Activated CD4-positive, alpha-beta memory T cell treated with anti-CD3 and anti-CD28 coated beads, Interleukin-2, amount 10 ng/mL, durations not matched to agents 7 days and 5 days (primary cell): Measurements from ENCODE around the gene CELF2. TPM values are rescaled to one million over a fixed set of nuclear protein-coding genes. Genes with fewer than 3 reads are reported as not detected.

Source experiments
- CTCF ChIA-PET: fragments of 350-600 bp; sonication (Branson Sonifier 250); formaldehyde crosslinking; loops from one replicate; lab custom pipeline; 2021; ENCODE audit warnings: antibody characterized with exemption, inconsistent platforms; lab: Charles Lee
- POLR2A ChIA-PET: fragments of 350-600 bp; sonication (Branson Sonifier 250); formaldehyde crosslinking; loops from one replicate; lab custom pipeline; 2021; ENCODE audit warnings: antibody characterized with exemption; lab: Charles Lee
- DNase-seq: peaks from one replicate; pipeline ENCODE4 v3.0.0-alpha.2; 2020
- H3K27ac Mint-ChIP-seq: one replicate; pipeline ENCODE4 v1.8.0; 2021; ENCODE audit warnings: mild to moderate bottlenecking, mixed read lengths
- H3K27me3 Mint-ChIP-seq: one replicate; pipeline ENCODE4 v1.8.0; 2021; ENCODE audit warnings: mixed read lengths
- H3K36me3 Mint-ChIP-seq: one replicate; pipeline ENCODE4 v1.8.0; 2021; ENCODE audit warnings: low read depth, mixed read lengths
- H3K4me1 Mint-ChIP-seq: one replicate; pipeline ENCODE4 v1.8.0; 2021; ENCODE audit warnings: mixed read lengths
- H3K4me3 Mint-ChIP-seq: one replicate; pipeline ENCODE4 v1.8.0; 2021; ENCODE audit warnings: mild to moderate bottlenecking, mixed read lengths
- H3K9me3 Mint-ChIP-seq: one replicate; pipeline ENCODE4 v1.8.0; 2021; ENCODE audit warnings: mixed read lengths
- total RNA-seq, 2 experiments: library from RNA; stranded (reverse); gene quantifications; one replicate each; pipeline ENCODE4 v1.2.3, GENCODE V29; 2021

The CELF2 gene
- total RNA-seq, 2 experiments from 2014 or later, result 209 to 213 TPM

- Mint-ChIP-seq H3K4me3 (no peak overlapping the region), H3K36me3 (no peaks in the 10 kb centered on the region), H3K27ac (no peak overlapping the region), H3K4me1 (no peaks in the 10 kb centered on the region), H3K9me3 (no peaks in the 10 kb centered on the region), H3K27me3 (peaks cover 12% of the 10 kb centered on the region)
- POLR2A ChIA-PET, result no interaction called here
- no peak for DNase-seq
- CTCF ChIA-PET, result no interaction called here
Observed at GRCh38 chr10:11085545-11085944, 67.9 kb downstream of the CELF2 start.

- ChIA-PET POLR2A (no interaction called here), CTCF (no interaction called here)
- Mint-ChIP-seq H3K36me3 (no peaks in the 10 kb centered on the region), H3K27me3 (peaks cover 12% of the 10 kb centered on the region), H3K9me3 (no peaks in the 10 kb centered on the region), H3K4me3 (no peak overlapping the region), H3K27ac (no peak overlapping the region), H3K4me1 (peaks cover under 1% of the 10 kb centered on the region)
- DNase-seq, result no peak
Observed at GRCh38 chr10:11086177-11086840, 68.6 kb downstream of the CELF2 start.

- no peak for DNase-seq
- CTCF ChIA-PET, result no interaction called here
- Mint-ChIP-seq H3K27ac (no peak overlapping the region), H3K9me3 (no peaks in the 10 kb centered on the region), H3K36me3 (no peaks in the 10 kb centered on the region), H3K27me3 (peaks cover 10% of the 10 kb centered on the region), H3K4me3 (no peak overlapping the region), H3K4me1 (peaks cover 6% of the 10 kb centered on the region)
- POLR2A ChIA-PET, result no interaction called here
Observed at GRCh38 chr10:11087372-11087771, 69.7 kb downstream of the CELF2 start.

- Mint-ChIP-seq H3K9me3 (no peaks in the 10 kb centered on the region), H3K27me3 (peaks cover 7% of the 10 kb centered on the region), H3K36me3 (no peaks in the 10 kb centered on the region), H3K4me3 (no peak overlapping the region), H3K27ac (no peak overlapping the region), H3K4me1 (peaks cover 6% of the 10 kb centered on the region)
- POLR2A ChIA-PET, result no interaction called here
- CTCF ChIA-PET, result no interaction called here
- no peak for DNase-seq
Observed at GRCh38 chr10:11088709-11089108, 71.0 kb downstream of the CELF2 start.

GRCh38 chr10:11089272-11089671 is 71.6 kb downstream of the CELF2 start:
- H3K36me3 Mint-ChIP-seq, result no peaks in the 10 kb centered on the region
- H3K27ac Mint-ChIP-seq, result no peak overlapping the region
- POLR2A ChIA-PET, result no interaction called here
- DNase-seq, result no peak
- no peak overlapping the region for H3K4me3 Mint-ChIP-seq
- CTCF ChIA-PET, result no interaction called here
- peaks cover 6% of the 10 kb centered on the region for H3K4me1 Mint-ChIP-seq
- H3K9me3 Mint-ChIP-seq, result no peaks in the 10 kb centered on the region
- H3K27me3 Mint-ChIP-seq, result peaks cover 3% of the 10 kb centered on the region

GRCh38 chr10:11091517-11092102 is 73.9 kb downstream of the CELF2 start:
- POLR2A ChIA-PET, result no interaction called here
- CTCF ChIA-PET, result no interaction called here
- Mint-ChIP-seq H3K4me1 (peaks cover 6% of the 10 kb centered on the region), H3K36me3 (no peaks in the 10 kb centered on the region), H3K27ac (no peak overlapping the region), H3K9me3 (no peaks in the 10 kb centered on the region), H3K4me3 (no peak overlapping the region), H3K27me3 (peaks cover 11% of the 10 kb centered on the region)
- no peak for DNase-seq

GRCh38 chr10:11093771-11094736 is 76.4 kb downstream of the CELF2 start:
- DNase-seq, result no peak
- Mint-ChIP-seq H3K36me3 (no peaks in the 10 kb centered on the region), H3K27me3 (peaks cover 17% of the 10 kb centered on the region), H3K4me1 (peaks cover 6% of the 10 kb centered on the region), H3K27ac (no peak overlapping the region), H3K9me3 (no peaks in the 10 kb centered on the region), H3K4me3 (no peak overlapping the region)
- ChIA-PET CTCF (interaction anchor here (1.9 kb wide), 1 partner anchor 26 kb away, joined by 5 read pairs; no protein-coding TSS in a partner anchor), POLR2A (no interaction called here)

- no peaks in the 10 kb centered on the region for H3K9me3 Mint-ChIP-seq
- no peaks in the 10 kb centered on the region for H3K36me3 Mint-ChIP-seq
- no peak overlapping the region for H3K4me3 Mint-ChIP-seq
- peaks cover 6% of the 10 kb centered on the region for H3K4me1 Mint-ChIP-seq
- no peak for DNase-seq
- POLR2A ChIA-PET, result interaction anchor here (1.8 kb wide), 1 partner anchor 83 kb away, joined by 6 read pairs; no protein-coding TSS in a partner anchor
- H3K27me3 Mint-ChIP-seq, result peaks cover 15% of the 10 kb centered on the region
- H3K27ac Mint-ChIP-seq, result no peak overlapping the region
- CTCF ChIA-PET, result interaction anchor here (0.6 to 1.9 kb wide), 6 partner anchors 18 to 84 kb away, joined by 3 to 5 read pairs (median 4); no protein-coding TSS in a partner anchor
Observed at GRCh38 chr10:11095374-11095801, 77.7 kb downstream of the CELF2 start.

GRCh38 chr10:11096422-11096821 is 78.8 kb downstream of the CELF2 start:
- H3K4me3 Mint-ChIP-seq, result no peak overlapping the region
- no peaks in the 10 kb centered on the region for H3K36me3 Mint-ChIP-seq
- ChIA-PET CTCF (interaction anchor here (1.1 to 1.7 kb wide), 4 partner anchors 10 to 83 kb away, joined by 3 to 4 read pairs (median 4); no protein-coding TSS in a partner anchor), POLR2A (interaction anchor here (1.8 kb wide), 1 partner anchor 82 kb away, joined by 6 read pairs; no protein-coding TSS in a partner anchor)
- H3K27ac Mint-ChIP-seq, result no peak overlapping the region
- DNase-seq, result no peak
- peaks cover 24% of the 10 kb centered on the region for H3K27me3 Mint-ChIP-seq
- no peaks in the 10 kb centered on the region for H3K9me3 Mint-ChIP-seq
- H3K4me1 Mint-ChIP-seq, result peaks cover 4% of the 10 kb centered on the region

- POLR2A ChIA-PET, result no interaction called here
- Mint-ChIP-seq H3K27me3 (peaks cover 28% of the 10 kb centered on the region), H3K27ac (no peak overlapping the region), H3K36me3 (peaks cover 2% of the 10 kb centered on the region), H3K4me1 (no peaks in the 10 kb centered on the region), H3K4me3 (no peak overlapping the region), H3K9me3 (no peaks in the 10 kb centered on the region)
- DNase-seq, result no peak
- CTCF ChIA-PET, result no interaction called here
Observed at GRCh38 chr10:11097686-11098085, 80.0 kb downstream of the CELF2 start.

GRCh38 chr10:11098666-11099065 is 81.0 kb downstream of the CELF2 start:
- no peaks in the 10 kb centered on the region for H3K4me1 Mint-ChIP-seq
- H3K27me3 Mint-ChIP-seq, result peaks cover 31% of the 10 kb centered on the region
- no peaks in the 10 kb centered on the region for H3K9me3 Mint-ChIP-seq
- H3K4me3 Mint-ChIP-seq, result no peak overlapping the region
- ChIA-PET CTCF (interaction anchor here (1.0 to 1.2 kb wide), 2 partner anchors 14 to 69 kb away, joined by 3 read pairs; no protein-coding TSS in a partner anchor), POLR2A (no interaction called here)
- no peak overlapping the region for H3K27ac Mint-ChIP-seq
- DNase-seq, result no peak
- peaks cover 5% of the 10 kb centered on the region for H3K36me3 Mint-ChIP-seq

- peak; percentile 30 for DNase-seq
- H3K9me3 Mint-ChIP-seq, result no peaks in the 10 kb centered on the region
- H3K4me1 Mint-ChIP-seq, result peaks cover 20% of the 10 kb centered on the region
- ChIA-PET POLR2A (interaction anchor here (0.8 to 3.9 kb wide), 7 partner anchors 40 to 88 kb away, joined by 3 to 16 read pairs (median 5); no protein-coding TSS in a partner anchor), CTCF (interaction anchor here (1.7 kb wide), 1 partner anchor 44 kb away, joined by 4 read pairs; no protein-coding TSS in a partner anchor)
- H3K27ac Mint-ChIP-seq, result peak overlapping the region; percentile 62
- peak overlapping the region; percentile 38 for H3K4me3 Mint-ChIP-seq
- H3K36me3 Mint-ChIP-seq, result peaks cover 5% of the 10 kb centered on the region
- H3K27me3 Mint-ChIP-seq, result peaks cover 22% of the 10 kb centered on the region
Observed at GRCh38 chr10:11104772-11105675, 87.4 kb downstream of the CELF2 start.
